ENCODE measurements around the gene PRPF39.

DNA sequence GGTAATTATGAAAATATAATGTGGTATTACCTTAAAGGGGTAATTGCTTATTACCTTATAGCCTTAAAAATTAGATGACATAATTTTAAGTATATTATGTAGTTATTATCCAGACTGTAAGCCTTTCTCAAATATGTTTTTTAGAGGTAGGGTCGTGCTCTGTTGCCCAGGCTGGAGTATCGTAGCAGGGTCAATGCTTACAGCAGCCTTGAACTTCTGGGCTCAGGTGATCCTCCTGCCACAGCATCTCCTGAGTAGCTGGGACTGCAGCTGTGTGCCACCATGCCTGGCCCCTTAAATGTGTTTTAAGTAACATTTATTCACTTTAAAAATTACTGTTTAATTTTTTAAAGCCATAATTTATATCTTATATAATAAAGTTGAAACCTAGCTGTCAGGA lies 10.4 kb downstream of the PRPF39 start:
- no peak for TF ChIP-seq POLR2A (IDR thresholded peaks at IDR 0.05)
- TF ChIP-seq, protein P1, sequence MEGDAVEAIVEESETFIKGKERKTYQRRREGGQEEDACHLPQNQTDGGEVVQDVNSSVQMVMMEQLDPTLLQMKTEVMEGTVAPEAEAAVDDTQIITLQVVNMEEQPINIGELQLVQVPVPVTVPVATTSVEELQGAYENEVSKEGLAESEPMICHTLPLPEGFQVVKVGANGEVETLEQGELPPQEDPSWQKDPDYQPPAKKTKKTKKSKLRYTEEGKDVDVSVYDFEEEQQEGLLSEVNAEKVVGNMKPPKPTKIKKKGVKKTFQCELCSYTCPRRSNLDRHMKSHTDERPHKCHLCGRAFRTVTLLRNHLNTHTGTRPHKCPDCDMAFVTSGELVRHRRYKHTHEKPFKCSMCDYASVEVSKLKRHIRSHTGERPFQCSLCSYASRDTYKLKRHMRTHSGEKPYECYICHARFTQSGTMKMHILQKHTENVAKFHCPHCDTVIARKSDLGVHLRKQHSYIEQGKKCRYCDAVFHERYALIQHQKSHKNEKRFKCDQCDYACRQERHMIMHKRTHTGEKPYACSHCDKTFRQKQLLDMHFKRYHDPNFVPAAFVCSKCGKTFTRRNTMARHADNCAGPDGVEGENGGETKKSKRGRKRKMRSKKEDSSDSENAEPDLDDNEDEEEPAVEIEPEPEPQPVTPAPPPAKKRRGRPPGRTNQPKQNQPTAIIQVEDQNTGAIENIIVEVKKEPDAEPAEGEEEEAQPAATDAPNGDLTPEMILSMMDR (IDR thresholded peaks at IDR 0.05) = no peak
